DOHH2 (cell line): ENCODE measurements around the gene NSUN6.
"Not testable (repeated sequence)": the region's sequence is repeated elsewhere in the genome, so short reads cannot be mapped to it uniquely, and the experiment has no call there.

Source experiments
- H3F3A ChIP-seq: fragments of 200-600 bp; sonication (generic), shearing (Covaris generic); 2 replicates; pipeline ENCODE4 v1.6.0; 2016; ENCODE audit warnings: antibody characterized with exemption, mild to moderate bottlenecking; ENCODE audit not compliant: control insufficient read depth, insufficient read depth
- H3K27ac ChIP-seq: fragments of 200-600 bp; sonication (generic); 2 replicates; pipeline ENCODE4 v1.5.1; 2014; ENCODE audit warnings: low read depth, mild to moderate bottlenecking, low read length, moderate library complexity
- H3K27me3 ChIP-seq: fragments of 200-600 bp; sonication (generic); 2 replicates; pipeline ENCODE4 v1.6.1; 2014; ENCODE audit warnings: mild to moderate bottlenecking, low read length, mixed read lengths; ENCODE audit not compliant: control insufficient read depth
- H3K36me3 ChIP-seq: fragments of 200-600 bp; sonication (generic); 2 replicates; pipeline ENCODE4 v1.6.1; 2014; ENCODE audit warnings: mild to moderate bottlenecking, low read length, moderate library complexity, mixed read lengths; ENCODE audit not compliant: control insufficient read depth
- H3K4me1 ChIP-seq: fragments of 200-600 bp; sonication (generic); 2 replicates; pipeline ENCODE4 v1.6.1; 2014; ENCODE audit warnings: mild to moderate bottlenecking, low read length, mixed read lengths; ENCODE audit not compliant: control insufficient read depth
- H3K4me2 ChIP-seq: fragments of 200-600 bp; sonication (generic); 2 replicates; pipeline ENCODE4 v1.6.0; 2014; ENCODE audit warnings: mild to moderate bottlenecking, low read length, moderate library complexity
- H3K4me3 ChIP-seq: fragments of 200-600 bp; sonication (generic); 2 replicates; pipeline ENCODE4 v1.5.1; 2014; ENCODE audit warnings: mild to moderate bottlenecking, low read length, mixed read lengths
- H3K79me2 ChIP-seq: fragments of 200-600 bp; sonication (generic); 2 replicates; pipeline ENCODE4 v1.6.1; 2014; ENCODE audit warnings: mild to moderate bottlenecking, low read length, mixed read lengths; ENCODE audit not compliant: control insufficient read depth
- H3K9me2 ChIP-seq: fragments of 200-600 bp; sonication (generic); replicated peaks from 2 replicates; pipeline ENCODE4 v1.6.1; 2014; ENCODE audit warnings: mild to moderate bottlenecking, low read length, mixed read lengths; ENCODE audit not compliant: control insufficient read depth
- H3K9me3 ChIP-seq: fragments of 200-600 bp; sonication (generic); 2 replicates; pipeline ENCODE4 v1.6.1; 2014; ENCODE audit warnings: antibody characterized with exemption, low read length, mixed read lengths; ENCODE audit not compliant: control insufficient read depth, insufficient read depth
- H4K20me1 ChIP-seq: fragments of 200-600 bp; sonication (generic); 2 replicates; pipeline ENCODE4 v1.6.0; 2014; ENCODE audit warnings: low read depth, mild to moderate bottlenecking, antibody characterized with exemption, low read length, moderate library complexity; ENCODE audit not compliant: control insufficient read depth, insufficient read depth
- EZH2phosphoT487 ChIP-seq: fragments of 200-600 bp; sonication (generic); IDR thresholded peaks from 2 replicates; pipeline ENCODE4 v1.6.1; 2017; ENCODE audit warnings: borderline replicate concordance, mild to moderate bottlenecking, antibody characterized with exemption, low read length, moderate library complexity, mixed read lengths
- TF ChIP-seq, protein P1 (sequence below): fragments of 200-600 bp; sonication (generic); IDR thresholded peaks from one replicate; pipeline ENCODE4 v1.5.1; 2014; ENCODE audit warnings: antibody characterized with exemption, mild to moderate bottlenecking, low read depth, low read length; ENCODE audit not compliant: poor library complexity, severe bottlenecking

The NSUN6 gene

DNA sequence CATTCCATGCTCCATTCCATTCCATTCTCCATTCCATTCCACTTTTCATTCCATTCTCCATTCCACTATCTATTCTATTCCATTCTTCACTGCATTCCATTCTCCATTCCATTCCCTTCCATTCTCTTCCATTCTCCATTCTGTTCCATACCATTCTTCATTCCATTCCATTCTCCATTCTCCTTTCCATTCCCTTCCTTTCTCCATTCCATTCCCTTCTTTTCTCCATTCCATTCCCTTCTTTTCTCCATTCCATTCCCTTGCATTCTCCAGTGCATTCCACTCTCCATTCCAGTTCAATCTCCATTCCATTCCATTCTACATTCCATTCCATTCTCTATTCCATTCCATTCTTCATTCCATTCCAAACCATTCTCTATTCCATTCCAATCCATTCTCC, 80.3 kb downstream of the NSUN6 start:
- Histone ChIP-seq H3K27ac (no peak overlapping the region), H3K4me1 (no peaks in the 10 kb centered on the region), H3K4me2 (no peak overlapping the region), H3K27me3 (no peaks in the 10 kb centered on the region), H4K20me1 (no peaks in the 10 kb centered on the region), H3F3A (no peaks in the 10 kb centered on the region), H3K36me3 (no peaks in the 10 kb centered on the region), H3K9me3 (peaks cover 40% of the 10 kb centered on the region), H3K9me2 (no peaks in the 10 kb centered on the region), H3K79me2 (no peaks in the 10 kb centered on the region), H3K4me3 (no peak overlapping the region)
- TF ChIP-seq EZH2phosphoT487 = no peak
- TF ChIP-seq, protein P1, sequence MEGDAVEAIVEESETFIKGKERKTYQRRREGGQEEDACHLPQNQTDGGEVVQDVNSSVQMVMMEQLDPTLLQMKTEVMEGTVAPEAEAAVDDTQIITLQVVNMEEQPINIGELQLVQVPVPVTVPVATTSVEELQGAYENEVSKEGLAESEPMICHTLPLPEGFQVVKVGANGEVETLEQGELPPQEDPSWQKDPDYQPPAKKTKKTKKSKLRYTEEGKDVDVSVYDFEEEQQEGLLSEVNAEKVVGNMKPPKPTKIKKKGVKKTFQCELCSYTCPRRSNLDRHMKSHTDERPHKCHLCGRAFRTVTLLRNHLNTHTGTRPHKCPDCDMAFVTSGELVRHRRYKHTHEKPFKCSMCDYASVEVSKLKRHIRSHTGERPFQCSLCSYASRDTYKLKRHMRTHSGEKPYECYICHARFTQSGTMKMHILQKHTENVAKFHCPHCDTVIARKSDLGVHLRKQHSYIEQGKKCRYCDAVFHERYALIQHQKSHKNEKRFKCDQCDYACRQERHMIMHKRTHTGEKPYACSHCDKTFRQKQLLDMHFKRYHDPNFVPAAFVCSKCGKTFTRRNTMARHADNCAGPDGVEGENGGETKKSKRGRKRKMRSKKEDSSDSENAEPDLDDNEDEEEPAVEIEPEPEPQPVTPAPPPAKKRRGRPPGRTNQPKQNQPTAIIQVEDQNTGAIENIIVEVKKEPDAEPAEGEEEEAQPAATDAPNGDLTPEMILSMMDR = no peak

DNA sequence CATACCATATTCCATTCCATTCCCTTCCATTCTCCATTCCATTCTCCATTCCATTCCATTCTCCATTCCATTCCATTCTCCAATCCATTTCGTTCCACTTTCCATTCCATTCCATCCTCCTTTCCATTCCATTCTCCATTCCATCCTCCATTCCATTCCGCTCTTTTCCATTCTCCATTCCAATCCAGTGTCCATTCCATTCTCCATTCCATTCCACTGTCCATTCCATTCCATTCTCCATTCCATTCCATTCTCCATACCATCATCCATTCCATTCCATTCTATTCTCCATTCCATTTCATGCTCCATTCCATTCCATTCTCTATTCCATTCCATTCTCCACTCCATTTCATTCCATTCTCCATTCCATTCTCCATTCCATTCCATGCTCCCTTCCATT, 81.0 kb downstream of the NSUN6 start:
- not testable (repeated sequence) for H3K4me1 ChIP-seq, H3K79me2 ChIP-seq, H3K36me3 ChIP-seq, H3K9me2 ChIP-seq, H3K4me3 ChIP-seq, H3F3A ChIP-seq, H3K27ac ChIP-seq, H4K20me1 ChIP-seq, H3K4me2 ChIP-seq, H3K27me3 ChIP-seq
- H3K9me3 ChIP-seq = peaks cover 47% of the 10 kb centered on the region

DNA sequence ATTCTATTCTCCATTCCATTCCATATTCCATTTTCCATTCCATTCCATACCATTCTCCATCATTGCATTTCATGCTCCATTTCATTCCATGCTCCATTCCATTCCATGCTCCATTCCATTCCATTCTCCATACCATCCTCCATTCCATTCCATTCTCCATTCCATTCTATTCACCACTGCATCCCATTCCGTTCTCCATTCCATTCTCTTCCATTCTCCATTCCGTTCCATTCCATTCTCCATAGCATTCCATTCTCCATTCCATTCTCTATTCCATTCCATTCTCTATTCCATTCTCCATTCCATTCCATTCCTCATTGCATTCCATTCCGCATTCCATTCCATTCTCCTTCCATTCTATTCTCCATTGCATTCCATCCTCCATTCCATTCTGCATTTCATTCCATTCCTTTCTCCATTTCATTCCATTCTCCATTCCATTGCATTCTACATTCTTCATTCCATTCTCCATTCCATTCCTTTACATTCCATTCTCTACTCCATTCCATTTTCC, 84.0 kb downstream of the NSUN6 start:
- Histone ChIP-seq H3K27me3 (no peaks in the 10 kb centered on the region), H3K9me3 (peaks cover 44% of the 10 kb centered on the region), H3K4me1 (no peaks in the 10 kb centered on the region), H4K20me1 (no peaks in the 10 kb centered on the region), H3K36me3 (no peaks in the 10 kb centered on the region), H3K4me3 (no peak overlapping the region), H3F3A (no peaks in the 10 kb centered on the region), H3K79me2 (no peaks in the 10 kb centered on the region), H3K9me2 (no peaks in the 10 kb centered on the region), H3K4me2 (no peak overlapping the region), H3K27ac (no peak overlapping the region)
- no peak for TF ChIP-seq EZH2phosphoT487
- TF ChIP-seq, protein P1 = no peak

DNA sequence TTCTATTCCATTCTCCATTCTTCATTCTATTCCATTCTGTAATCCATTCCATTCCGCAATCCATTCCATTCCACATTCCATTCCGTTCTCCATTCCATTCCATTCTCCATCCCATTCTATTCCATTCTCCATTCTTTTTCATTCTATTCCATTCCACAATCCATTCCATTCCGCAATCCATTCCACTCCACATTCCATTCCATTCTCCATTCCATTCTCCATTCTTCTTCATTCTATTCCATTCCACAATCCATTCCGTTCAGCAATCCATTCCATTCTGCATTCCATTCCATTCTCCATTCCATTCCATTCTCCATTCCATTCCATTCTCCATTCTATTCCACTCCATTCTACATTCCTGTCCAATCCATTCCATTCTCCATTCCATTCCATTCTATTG, 85.2 kb downstream of the NSUN6 start:
- H3K4me1 ChIP-seq = no peaks in the 10 kb centered on the region
- H3K79me2 ChIP-seq = no peaks in the 10 kb centered on the region
- H3K4me2 ChIP-seq = no peak overlapping the region
- H3K9me3 ChIP-seq = peaks cover 39% of the 10 kb centered on the region
- no peaks in the 10 kb centered on the region for H3K36me3 ChIP-seq
- no peak overlapping the region for H3K4me3 ChIP-seq
- no peaks in the 10 kb centered on the region for H3F3A ChIP-seq
- no peaks in the 10 kb centered on the region for H3K9me2 ChIP-seq
- TF ChIP-seq, protein P1 = no peak
- no peak for TF ChIP-seq EZH2phosphoT487
- H3K27ac ChIP-seq = no peak overlapping the region
- H3K27me3 ChIP-seq = no peaks in the 10 kb centered on the region
- H4K20me1 ChIP-seq = no peaks in the 10 kb centered on the region
